GM18502 (cell line): ENCODE measurements around the gene DUS3L.

Experiments used
- ATAC-seq: cut with Tn5 transposase; IDR thresholded peaks from one replicate; pipeline ENCODE4 v1.9.1; 2021; ENCODE audit warnings: mild to moderate bottlenecking; ENCODE audit not compliant: unreplicated experiment, poor library complexity

DUS3L gene, protein sequence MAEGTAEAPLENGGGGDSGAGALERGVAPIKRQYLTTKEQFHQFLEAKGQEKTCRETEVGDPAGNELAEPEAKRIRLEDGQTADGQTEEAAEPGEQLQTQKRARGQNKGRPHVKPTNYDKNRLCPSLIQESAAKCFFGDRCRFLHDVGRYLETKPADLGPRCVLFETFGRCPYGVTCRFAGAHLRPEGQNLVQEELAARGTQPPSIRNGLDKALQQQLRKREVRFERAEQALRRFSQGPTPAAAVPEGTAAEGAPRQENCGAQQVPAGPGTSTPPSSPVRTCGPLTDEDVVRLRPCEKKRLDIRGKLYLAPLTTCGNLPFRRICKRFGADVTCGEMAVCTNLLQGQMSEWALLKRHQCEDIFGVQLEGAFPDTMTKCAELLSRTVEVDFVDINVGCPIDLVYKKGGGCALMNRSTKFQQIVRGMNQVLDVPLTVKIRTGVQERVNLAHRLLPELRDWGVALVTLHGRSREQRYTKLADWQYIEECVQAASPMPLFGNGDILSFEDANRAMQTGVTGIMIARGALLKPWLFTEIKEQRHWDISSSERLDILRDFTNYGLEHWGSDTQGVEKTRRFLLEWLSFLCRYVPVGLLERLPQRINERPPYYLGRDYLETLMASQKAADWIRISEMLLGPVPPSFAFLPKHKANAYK

DNA sequence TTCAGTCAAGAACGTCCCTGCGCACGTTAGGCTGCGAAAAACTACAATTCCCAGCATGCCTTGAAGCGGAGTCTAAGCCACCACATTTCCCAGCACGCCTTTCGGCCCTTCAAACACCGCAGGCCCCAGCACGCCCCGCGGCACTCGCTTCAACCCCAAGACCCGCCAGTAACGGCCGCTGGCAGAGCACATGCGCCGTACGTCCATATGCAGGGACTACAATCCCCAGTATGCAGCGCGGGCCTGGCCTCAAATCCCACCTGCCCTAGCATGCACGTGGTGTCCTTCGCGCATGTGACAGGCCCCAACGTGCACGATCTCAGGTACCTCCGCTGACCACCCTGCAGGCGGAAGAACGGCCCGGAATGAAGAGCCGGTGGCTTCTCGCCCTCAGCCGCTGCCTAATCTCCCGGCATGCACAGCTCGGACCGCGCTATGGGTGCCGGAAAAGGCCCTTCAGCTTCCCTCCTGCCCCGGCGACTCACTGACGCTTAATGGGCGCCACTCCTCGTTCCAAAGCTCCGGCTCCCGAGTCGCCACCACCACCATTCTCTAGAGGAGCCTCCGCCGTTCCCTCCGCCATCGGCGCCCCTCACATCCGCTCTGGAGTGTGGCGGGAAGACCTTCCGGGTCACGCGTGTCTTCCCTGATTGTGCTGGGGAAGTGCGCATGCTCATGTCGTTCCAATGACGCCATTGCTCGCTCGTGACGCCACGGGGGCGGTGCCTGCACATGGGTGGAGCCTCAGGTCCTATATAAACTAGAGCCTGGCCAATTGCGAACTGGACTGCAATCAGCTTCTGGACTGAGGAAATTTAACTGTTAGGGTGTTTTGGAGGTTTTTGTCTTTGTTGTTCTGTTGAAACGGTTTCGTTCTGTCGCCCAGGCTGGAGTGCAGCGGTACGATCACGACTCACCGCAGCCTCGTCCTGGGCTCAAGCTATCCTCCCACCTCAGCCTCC lies at the start of gene DUS3L:
DUS3L (minus strand) TSS at position 605 of the 962 bp plus-strand sequence; CDS start at position 583, 22 bp downstream.
- peak; percentile 89 for ATAC-seq

DNA sequence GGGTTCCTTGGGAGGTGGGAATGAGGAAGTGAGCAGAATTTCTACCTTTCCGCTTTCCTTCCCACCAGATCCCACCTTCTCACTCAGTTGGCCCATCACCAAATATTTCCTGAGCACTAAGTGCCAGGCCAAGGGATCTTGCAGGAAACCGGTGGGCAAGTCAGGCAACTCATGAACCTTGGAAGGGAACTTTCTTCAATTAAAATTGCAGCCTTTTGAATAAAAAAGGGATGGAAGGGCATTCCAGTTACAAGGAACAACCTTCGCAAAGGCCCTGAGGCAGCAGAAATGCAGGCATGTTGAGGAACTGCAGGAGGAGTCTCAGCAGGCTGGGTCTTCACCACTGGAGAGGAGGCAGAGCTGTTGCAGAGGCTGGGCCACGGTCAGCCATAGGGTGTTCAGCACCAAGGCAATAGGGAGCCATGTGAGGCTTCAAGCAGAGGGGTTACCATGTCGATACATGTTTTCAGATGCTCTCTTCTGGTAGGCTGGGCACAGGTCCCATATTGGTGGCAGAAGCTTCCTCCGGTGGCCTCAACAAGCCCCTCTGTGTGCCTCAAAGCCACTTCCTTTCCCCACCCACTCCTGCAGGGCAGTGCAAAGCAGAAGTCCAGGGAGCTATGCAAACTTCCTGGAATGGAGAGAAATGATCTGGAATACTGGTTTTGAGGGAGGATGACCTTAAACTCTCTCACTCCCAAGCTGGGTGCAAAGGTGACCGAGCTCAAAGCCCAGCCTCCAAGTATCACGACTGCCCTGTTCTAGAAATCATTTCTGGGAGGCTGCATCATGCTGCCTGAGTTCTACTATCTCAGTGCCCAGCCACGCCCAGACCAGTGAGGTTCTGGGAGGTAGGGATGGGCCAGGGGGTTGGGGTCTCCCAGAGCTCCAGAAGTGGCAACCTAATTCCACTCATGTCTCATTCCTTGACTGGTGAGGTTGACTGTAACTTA lies 48.4 kb upstream of the DUS3L start, which contains the start of gene FUT6:
FUT6 (minus strand) TSS at position 638 of the 953 bp plus-strand sequence. CDS start 7,135 bp downstream, outside the sequence.
- no peak for ATAC-seq

DNA sequence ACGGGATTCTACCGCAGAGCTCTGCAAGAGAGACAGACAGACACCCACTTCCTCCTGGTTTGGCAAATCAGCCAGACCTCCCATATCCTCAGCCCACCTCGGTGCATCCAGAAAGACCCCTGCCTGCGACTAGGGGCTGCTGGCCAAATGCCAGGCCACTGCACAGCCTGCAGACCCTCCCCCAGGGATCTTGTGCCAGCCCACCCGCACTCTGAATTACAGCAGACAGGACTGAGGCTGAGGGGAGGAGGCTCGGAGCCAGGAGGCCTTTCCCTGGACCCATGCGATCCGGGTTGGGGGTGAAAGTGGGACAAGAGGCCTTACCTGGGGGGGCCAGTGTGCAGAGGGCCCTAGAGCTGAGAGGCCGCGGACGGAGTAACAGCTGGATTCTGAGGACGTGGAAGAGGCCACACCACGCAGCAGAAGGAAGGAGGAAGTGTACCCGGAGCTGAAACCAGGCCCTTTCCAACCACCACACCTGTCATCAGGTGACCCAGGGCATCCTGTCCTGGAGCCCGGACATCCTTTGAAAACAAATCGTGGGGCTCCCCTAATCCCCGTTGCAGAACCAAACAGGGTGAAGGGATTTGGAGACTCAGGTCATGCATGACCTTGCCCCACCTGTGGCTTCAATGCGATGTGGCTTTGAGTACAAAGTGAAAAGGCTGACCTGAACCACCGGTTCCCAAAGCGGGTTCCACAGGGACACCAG lies 47.5 kb upstream of the DUS3L start:
- ATAC-seq = no peak

DNA sequence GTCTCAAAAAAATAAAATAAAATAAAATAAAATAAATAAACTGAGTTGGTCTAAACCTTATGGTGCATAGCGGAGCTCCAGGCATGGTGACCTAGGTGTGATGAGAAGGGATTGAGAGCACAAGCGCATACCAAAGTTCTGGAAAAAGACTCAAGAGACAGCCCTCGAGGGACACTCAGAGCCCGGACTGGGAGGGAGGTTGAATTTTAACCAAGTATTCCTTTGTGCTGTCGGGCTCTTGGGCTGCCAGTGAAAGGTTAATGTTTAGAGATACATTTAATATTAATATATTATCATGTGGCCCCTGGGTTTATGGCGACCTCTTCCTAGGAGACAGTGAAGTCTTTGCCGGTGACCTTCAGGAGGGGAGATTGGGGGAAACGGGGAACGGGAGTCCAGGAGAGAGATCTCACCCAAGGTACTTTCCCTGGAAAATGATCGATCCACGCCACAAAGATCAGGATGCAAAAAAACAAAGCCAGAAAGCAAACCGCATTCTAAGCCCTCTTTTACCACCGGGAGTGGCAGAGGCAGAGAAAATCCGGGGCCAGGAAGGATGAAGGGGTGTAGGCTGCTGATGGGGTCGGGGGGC lies 46.9 kb upstream of the DUS3L start:
- no peak for ATAC-seq

DNA sequence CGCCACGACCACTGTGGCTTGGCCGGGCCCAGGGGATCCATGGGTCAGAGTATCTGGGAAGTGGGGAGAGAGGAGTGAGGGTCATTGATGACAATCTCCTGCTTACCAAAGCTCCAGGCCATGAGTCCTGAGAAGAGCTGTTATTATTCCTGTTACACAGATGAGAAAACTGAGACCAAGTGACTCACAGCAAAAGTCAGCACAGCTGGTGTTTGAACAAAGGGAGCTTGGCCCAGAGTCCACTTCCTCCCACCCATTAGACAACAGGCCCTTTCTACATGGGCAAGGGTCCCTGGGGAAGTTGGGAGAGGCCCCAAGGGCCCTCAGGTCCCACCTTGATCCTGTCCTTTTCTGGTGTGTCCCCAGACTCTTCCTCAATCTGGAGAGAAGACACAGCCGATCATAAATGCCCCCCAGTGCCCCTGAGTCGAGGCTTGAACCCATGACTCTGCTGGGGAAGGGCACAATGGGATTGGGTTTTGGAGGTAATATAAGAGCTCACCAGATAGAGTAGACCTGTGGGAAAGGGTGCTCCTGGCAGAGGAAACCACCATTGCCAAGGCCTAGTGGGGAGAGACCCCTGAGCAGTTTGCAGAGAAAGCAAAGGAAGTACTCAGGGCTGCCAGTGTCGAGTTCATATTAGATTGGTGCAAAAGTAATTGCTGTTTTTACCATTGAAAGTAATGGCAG lies 41.7 kb upstream of the DUS3L start:
- ATAC-seq = no peak

DNA sequence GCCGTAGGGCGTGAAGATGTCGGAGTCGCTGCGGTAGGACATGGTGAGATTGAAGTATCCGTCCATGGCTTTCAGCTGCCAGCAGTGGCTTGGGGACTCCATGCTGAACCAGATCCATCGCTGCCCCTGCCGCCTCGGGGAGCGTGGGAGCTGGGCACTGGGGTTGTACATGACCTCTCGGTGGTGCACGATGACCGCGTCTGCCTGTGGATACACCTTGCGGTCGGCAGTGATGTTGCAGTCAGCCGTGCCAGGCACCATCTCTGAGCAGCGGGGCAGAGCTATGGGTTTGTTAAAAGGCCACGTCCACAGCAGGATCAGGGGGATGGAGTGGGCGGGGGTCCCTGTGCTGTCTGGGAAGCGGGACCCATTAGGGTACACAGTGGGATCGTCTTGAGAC lies 41.1 kb upstream of the DUS3L start:
- no peak for ATAC-seq

DNA sequence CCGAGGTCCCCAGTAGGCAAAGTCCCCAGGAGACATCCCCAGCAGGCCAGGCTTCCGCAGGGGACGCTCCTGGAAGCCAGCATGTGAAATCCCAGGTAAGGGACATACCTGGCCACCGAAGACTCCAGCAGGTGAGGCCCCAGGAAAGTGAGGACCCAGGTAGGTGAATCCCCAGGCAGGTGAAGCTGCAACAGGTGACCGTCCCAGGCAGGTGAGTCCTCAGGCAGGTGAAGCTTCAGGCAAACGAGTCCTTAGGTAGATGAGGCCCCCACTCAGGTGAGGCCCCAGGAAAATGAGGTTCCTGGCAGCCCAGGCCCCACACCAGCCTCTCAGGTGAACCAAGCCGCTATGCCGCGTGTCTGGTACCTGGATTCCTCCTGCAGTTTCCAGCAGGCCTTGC lies 40.2 kb upstream of the DUS3L start:
- ATAC-seq = no peak

DNA sequence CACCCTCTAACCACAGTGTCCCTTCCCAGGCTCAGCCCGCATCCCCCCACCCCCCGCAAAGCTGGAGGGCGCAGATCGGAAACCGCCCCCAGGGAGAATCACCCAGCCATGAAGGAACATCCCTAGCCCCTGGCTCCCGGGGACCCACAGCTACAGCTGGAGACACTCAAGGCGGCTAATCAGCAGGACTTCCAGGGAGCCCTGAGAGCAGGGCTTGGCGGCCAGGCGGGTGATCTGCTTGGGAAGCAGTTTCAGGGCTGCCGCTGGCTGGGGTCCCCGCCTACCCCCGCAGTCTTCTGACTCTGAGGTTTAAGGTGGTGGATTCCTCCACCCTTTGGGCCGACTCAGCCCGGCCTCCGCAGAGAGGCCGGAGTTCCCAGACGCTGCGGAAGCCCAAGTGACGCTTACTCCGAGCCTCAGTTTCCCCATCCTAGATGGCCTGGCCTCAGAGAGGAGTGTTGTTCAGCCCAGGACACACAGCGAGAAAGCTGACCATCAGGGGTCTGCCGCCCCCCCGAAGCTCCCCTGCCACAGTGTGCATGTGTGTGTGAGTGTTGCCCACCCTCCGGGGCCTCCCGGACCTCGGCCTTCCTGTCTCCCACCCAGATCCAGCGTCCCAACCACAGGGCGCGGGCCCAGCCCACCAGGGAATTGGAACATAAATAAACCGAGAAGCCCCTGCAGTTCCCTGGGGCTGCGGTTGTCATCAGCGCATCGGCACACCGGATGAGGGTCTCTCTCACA lies 38.8 kb upstream of the DUS3L start:
- no peak for ATAC-seq

DNA sequence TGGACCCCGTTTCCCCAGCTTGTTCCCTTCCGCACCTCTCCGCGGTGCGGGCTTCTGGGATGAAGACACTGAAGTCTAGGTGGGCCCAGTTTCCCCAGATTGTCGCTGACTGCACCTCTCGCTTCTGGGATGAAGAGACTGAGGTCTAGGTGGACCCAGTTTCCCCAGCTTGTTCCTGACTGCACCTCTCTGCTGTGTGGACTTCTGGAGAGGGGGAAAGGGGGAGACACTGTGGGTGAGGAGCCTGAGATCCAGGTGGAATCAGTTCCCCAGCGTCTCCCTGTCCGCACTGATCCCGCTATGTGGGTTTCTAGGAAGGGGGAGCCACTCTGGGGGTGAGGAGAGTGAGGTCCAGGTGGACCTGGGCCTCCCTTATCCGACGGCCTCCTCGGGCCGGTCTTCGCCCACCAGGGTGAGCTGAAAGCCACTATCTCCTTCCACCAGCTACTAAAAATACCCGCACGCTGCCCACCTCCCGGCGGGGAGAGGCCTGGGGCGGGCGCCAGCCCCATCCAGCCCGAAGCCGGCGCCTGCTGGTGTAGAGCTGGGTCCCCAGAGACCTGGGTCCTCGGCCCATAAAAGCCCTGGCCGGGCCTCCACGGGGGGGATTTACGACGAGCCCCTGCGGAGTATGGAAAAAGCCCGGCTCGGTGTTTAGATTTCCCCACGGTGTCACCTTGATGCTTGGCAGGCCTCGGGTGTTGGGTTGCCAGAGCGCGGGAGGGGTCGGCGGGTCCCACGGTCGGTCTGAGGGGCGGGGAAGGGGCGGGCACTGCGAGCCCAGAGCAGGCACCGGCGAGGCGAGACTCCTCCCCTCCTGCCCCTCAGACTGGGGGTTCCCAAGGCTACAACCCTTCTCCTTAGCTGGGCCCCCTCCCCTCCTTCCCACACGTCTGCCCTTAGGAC lies 38.0 kb upstream of the DUS3L start:
- no peak for ATAC-seq

DNA sequence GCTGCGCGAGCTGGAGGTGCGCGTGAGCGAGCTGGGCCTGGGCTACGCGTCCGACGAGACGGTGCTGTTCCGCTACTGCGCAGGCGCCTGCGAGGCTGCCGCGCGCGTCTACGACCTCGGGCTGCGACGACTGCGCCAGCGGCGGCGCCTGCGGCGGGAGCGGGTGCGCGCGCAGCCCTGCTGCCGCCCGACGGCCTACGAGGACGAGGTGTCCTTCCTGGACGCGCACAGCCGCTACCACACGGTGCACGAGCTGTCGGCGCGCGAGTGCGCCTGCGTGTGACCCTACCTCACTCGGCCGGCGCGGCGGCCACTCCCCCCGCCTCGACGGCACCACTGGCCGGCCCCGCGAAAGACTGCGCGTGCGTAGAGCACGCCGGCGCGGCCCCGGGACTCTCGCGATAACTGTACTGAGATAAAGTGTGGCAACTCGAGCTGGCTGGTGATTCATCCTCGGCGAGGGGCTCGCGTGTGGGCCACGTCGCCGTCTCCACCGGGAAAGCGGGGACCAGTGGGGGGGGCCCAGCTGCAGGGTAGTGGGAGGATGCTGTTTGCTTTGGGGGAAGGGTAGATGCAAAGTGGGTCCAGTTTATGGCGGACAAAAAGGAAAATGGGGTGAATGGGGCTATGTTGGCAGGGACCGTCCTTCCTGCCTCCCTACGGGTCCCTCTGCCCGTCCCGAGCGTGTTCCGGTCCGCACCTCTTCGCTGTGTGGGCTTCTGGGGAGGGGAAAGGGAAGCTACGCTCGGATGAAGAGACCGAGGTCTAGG lies 37.1 kb upstream of the DUS3L start:
- peak; percentile 69 for ATAC-seq

DNA sequence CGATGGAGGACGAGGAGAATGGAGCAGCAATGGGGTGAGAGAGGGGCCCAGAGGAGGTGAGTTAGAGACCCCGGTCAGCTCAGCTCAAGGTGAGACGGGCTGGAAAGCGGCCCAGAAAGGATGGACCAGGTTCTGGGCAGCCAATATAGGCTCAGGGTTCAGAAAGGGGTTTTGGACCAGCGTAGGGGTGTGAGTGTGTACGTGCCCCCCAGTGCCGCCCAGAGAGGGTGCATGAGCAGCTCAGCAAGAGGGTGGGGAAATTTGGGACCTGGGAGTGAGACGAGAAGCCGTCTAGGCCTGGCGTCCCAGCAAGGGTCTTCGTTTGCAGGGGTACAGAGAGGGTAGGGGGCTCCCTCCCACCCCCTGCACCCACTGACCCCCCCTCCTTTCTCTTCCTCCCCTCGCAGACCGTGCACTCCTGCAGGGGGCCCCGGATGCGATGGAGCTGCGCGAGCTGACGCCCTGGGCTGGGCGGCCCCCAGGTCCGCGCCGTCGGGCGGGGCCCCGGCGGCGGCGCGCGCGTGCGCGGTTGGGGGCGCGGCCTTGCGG lies 36.5 kb upstream of the DUS3L start:
- no peak for ATAC-seq

DNA sequence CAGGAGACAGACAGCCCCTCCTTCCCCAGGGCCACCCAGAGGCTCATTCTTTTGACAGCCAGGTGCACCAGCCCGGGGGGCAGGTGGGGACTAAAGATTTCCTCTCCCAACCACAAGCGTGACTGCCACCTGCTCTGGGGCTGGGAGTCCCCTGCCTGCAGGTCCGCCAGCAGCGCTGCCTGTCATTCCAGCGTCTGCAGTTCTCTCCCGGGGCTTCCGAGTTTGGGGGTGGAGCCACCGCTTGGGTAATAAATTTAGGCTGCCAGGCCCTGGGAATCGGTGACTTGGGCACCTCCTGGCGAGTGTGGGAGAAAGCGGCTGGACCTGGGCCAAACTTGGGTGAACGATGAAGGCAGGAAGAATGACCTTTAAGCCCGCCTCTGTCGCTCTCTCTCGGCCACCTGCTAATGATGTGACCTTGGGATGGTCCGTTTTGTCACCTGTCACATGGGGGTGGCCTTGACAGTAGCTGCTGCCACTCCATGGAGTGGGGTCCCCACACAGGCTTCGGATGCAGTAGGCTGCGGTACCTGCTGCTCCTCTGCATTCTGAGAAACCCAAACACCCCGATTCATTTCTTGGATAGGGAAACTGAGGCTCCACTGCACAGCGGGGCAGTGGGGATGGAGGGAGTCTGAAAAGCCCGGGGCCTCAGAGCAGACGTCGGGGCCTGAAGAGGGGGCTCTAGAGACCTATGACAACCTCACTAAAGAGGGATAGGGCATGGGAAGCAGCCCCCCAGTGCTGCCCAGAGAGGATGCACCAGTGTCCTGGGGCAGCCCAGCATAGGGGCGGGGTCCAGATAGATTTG lies 35.8 kb upstream of the DUS3L start:
- ATAC-seq = no peak

DNA sequence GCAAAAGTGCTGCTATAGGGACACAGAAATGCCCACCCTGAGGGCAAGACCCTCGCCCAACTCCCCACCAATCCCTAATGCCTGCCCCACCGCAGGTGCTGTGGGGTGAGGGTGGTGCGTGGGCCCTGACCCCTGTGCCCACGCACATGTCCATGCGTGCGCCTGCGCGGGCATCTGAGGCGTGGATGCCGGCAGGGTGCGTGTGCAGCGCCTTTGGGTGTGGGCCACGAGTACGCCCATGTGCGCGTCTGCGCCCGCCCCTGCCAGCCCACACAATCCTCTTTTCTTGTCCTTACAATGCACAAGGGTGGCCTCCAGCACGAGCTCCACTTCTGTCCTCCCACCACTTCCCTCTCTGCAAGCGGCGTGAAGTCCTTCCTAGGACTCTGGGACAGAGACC lies 34.2 kb upstream of the DUS3L start:
- no peak for ATAC-seq

DNA sequence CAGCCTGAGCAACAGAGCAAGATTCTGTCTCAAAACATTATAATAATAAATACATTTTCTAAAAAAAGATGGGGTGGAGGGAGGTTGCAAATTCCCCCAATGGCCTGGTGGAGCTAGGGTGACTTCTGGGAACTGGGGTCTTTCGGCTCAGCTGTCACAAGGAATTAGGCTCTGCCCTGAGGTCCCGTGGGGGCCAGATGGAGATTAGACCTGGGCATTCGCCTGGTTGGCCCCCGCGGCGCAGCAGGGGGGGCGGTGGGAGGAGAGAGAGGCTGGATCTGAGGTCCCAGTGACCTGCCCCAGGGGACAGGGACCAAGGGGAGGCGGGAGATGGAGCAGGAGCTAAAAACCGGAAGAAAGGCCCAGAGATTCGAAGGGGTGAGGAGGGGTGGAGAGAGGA lies 33.8 kb upstream of the DUS3L start:
- ATAC-seq = no peak
